CD14-positive monocyte (primary cell): ENCODE data around the gene TSPAN18. TPM values are rescaled to one million over a fixed set of nuclear protein-coding genes. Genes with fewer than 3 reads are reported as not detected.
A peak's percentile ranks its signal among the peaks of the same experiment; 100 is the strongest.

Source experiments
- DNase-seq, 3 donors: peaks; one replicate each; pipeline ENCODE4 v3.0.0-alpha.2; 2011 to 2022
- H2AFZ ChIP-seq: 2 replicates; pipeline ENCODE4 v1.6.0; 2012; ENCODE audit warnings: mild to moderate bottlenecking, low read depth, low read length, inconsistent platforms; ENCODE audit not compliant: insufficient read depth, poor library complexity, severe bottlenecking
- H3K27ac ChIP-seq, 2 donors: 1 replicate in 1 of 2; 2 replicates in 1 of 2; pipeline ENCODE4 v1.5.1; 2012 to 2013; ENCODE audit warnings: low read length in 2 of 2, control low read depth in 1 of 2, inconsistent platforms in 1 of 2, low read depth in 1 of 2, mild to moderate bottlenecking in 1 of 2
- H3K27me3 ChIP-seq, 2 donors: one replicate each; pipeline versions ENCODE4 v1.6.0 to v1.6.1; 2011 to 2013; ENCODE audit warnings: low read length in 2 of 2; ENCODE audit not compliant: control insufficient read depth in 2 of 2, insufficient read depth in 2 of 2
- H3K36me3 ChIP-seq, 2 donors: replicated peaks in 1 of 2; 1 replicate in 1 of 2; 2 replicates in 1 of 2; pipeline versions ENCODE4 v1.5.1 to v1.6.1; 2012 to 2013; ENCODE audit warnings: low read length in 2 of 2, control low read depth in 1 of 2, inconsistent platforms in 1 of 2, mild to moderate bottlenecking in 1 of 2; ENCODE audit not compliant: insufficient read depth in 2 of 2, control insufficient read depth in 1 of 2
- H3K4me1 ChIP-seq, 2 donors: 1 replicate in 1 of 2; 2 replicates in 1 of 2; pipeline versions ENCODE4 v1.5.1 to v1.6.1; 2012 to 2013; ENCODE audit warnings: low read length in 2 of 2, control low read depth in 1 of 2, inconsistent platforms in 1 of 2, mild to moderate bottlenecking in 1 of 2, moderate library complexity in 1 of 2; ENCODE audit not compliant: insufficient read depth in 2 of 2, control insufficient read depth in 1 of 2
- H3K4me2 ChIP-seq: replicated peaks from 2 replicates; pipeline ENCODE3; 2012; ENCODE audit warnings: low read length, moderate library complexity, mild to moderate bottlenecking; ENCODE audit not compliant: poor library complexity, severe bottlenecking; ENCODE audit errors: extremely low read depth
- H3K4me3 ChIP-seq, 3 experiments: fragments of 200-600 bp in 1 of 3; sonication (generic) in 1 of 3; replicated peaks in 1 of 3; 1 replicate in 2 of 3; 2 replicates in 1 of 3; pipeline ENCODE4 v1.5.1; 2011 to 2013; ENCODE audit warnings: low read length in 3 of 3, mild to moderate bottlenecking in 3 of 3, control low read depth in 2 of 3, low read depth in 2 of 3, inconsistent platforms in 1 of 3, moderate library complexity in 1 of 3
- H3K79me2 ChIP-seq: 2 replicates; pipeline ENCODE4 v1.6.0; 2012; ENCODE audit warnings: mild to moderate bottlenecking, control low read depth, inconsistent platforms, low read length, moderate library complexity; ENCODE audit not compliant: insufficient read depth
- H3K9ac ChIP-seq: 2 replicates; pipeline ENCODE4 v1.6.0; 2017; ENCODE audit warnings: low read length, mild to moderate bottlenecking; ENCODE audit not compliant: insufficient read depth, poor library complexity, severe bottlenecking
- H3K9me3 ChIP-seq, 2 donors: replicated peaks in 1 of 2; 1 replicate in 1 of 2; 2 replicates in 1 of 2; pipeline versions ENCODE4 v1.5.1 to v1.6.1; 2012 to 2013; ENCODE audit warnings: low read length in 2 of 2, control low read depth in 1 of 2; ENCODE audit not compliant: control insufficient read depth in 1 of 2, insufficient read depth in 1 of 2
- H4K20me1 ChIP-seq: 2 replicates; pipeline ENCODE4 v1.6.0; 2012; ENCODE audit warnings: mild to moderate bottlenecking, low read length, control low read depth, moderate library complexity; ENCODE audit not compliant: insufficient read depth
- H3K27ac Mint-ChIP-seq, 7 donors: one replicate each; pipeline ENCODE4 v1.8.0; 2020; ENCODE audit warnings: mild to moderate bottlenecking in 7 of 7, mixed read lengths in 7 of 7, moderate library complexity in 6 of 7, inconsistent platforms in 2 of 7
- H3K27me3 Mint-ChIP-seq, 3 donors: one replicate each; pipeline ENCODE4 v1.8.0; 2021 to 2022; ENCODE audit warnings: low read depth in 3 of 3, mild to moderate bottlenecking in 3 of 3, mixed read lengths in 3 of 3, moderate library complexity in 3 of 3, inconsistent platforms in 1 of 3
- H3K36me3 Mint-ChIP-seq, 2 donors: one replicate each; pipeline ENCODE4 v1.8.0; 2020; ENCODE audit warnings: mixed read lengths in 2 of 2, inconsistent platforms in 1 of 2, mild to moderate bottlenecking in 1 of 2
- H3K4me1 Mint-ChIP-seq: one replicate; pipeline ENCODE4 v1.8.0; 2020; ENCODE audit warnings: mild to moderate bottlenecking, mixed read lengths
- H3K4me3 Mint-ChIP-seq, 2 donors: one replicate each; pipeline ENCODE4 v1.8.0; 2020; ENCODE audit warnings: mild to moderate bottlenecking in 2 of 2, mixed read lengths in 2 of 2, moderate library complexity in 1 of 2
- H3K9me3 Mint-ChIP-seq, 7 donors: one replicate each; pipeline ENCODE4 v1.8.0; 2020 to 2022; ENCODE audit warnings: mixed read lengths in 7 of 7, mild to moderate bottlenecking in 6 of 7, moderate library complexity in 6 of 7, inconsistent platforms in 2 of 7
- WGBS: methylation state at CpG from one replicate; pipeline ENCODE4 v1.1.5; 2013; ENCODE audit warnings: missing lambda C conversion rate; ENCODE audit not compliant: insufficient coverage; 5-methylcytosine and 5-hydroxymethylcytosine counted together
- intact Hi-C, 2 donors: fragments of 100-400 bp; cut with micrococcal nuclease; formaldehyde crosslinking; loops; one replicate each; pipeline versions ENCODE4 v1.15.0 to v1.15.1; 2023
- polyA plus RNA-seq, 3 donors: library from polyadenylated mRNA; depleted of rRNA in 1 of 3; unstranded in 2 of 3; stranded (reverse) in 1 of 3; fragments of 300-500 nt in 2 of 3; fragments of >200 nt in 1 of 3; fragmentation: Illumina TruSeq in 2 of 3; gene quantifications; 1 replicate in 2 of 3; 2 replicates in 1 of 3; pipeline ENCODE4 v1.2.3, GENCODE V29; 2012 to 2021
- TF ChIP-seq, protein P1 (sequence below): fragments of 200-600 bp; IDR thresholded peaks from one replicate; pipeline ENCODE4 v1.8.0; 2022; ENCODE audit warnings: antibody characterized with exemption, mild to moderate bottlenecking

The TSPAN18 gene
- polyA plus RNA-seq, 3 donors = not detected

GRCh38 chr11:44866286-44866685, 139.5 kb downstream of the TSPAN18 start:
- no peaks in the 10 kb centered on the region for H3K36me3 ChIP-seq
- H2AFZ ChIP-seq = no peak overlapping the region
- H3K79me2 ChIP-seq = no peaks in the 10 kb centered on the region
- Mint-ChIP-seq H3K4me1 (peaks cover 19% of the 10 kb centered on the region), H3K36me3 (peaks cover 0 to 5% of the 10 kb centered on the region in 2 donors), H3K9me3 (peaks cover 2 to 9% (median 7%) of the 10 kb centered on the region in 7 donors), H3K27ac (peak overlapping the region in 1 of 7 donors; percentile 38), H3K27me3 (peaks cover 28 to 58% (median 42%) of the 10 kb centered on the region in 3 donors), H3K4me3 (no peak overlapping the region)
- H3K9ac ChIP-seq = no peak overlapping the region
- H3K4me3 ChIP-seq = no peak overlapping the region
- DNase-seq = no peak
- peaks cover 0 to 21% of the 10 kb centered on the region in 2 donors for H3K27me3 ChIP-seq
- intact Hi-C loops = no loop called here
- H3K9me3 ChIP-seq = peaks cover 0 to 6% of the 10 kb centered on the region in 2 donors
- TF ChIP-seq, protein P1, sequence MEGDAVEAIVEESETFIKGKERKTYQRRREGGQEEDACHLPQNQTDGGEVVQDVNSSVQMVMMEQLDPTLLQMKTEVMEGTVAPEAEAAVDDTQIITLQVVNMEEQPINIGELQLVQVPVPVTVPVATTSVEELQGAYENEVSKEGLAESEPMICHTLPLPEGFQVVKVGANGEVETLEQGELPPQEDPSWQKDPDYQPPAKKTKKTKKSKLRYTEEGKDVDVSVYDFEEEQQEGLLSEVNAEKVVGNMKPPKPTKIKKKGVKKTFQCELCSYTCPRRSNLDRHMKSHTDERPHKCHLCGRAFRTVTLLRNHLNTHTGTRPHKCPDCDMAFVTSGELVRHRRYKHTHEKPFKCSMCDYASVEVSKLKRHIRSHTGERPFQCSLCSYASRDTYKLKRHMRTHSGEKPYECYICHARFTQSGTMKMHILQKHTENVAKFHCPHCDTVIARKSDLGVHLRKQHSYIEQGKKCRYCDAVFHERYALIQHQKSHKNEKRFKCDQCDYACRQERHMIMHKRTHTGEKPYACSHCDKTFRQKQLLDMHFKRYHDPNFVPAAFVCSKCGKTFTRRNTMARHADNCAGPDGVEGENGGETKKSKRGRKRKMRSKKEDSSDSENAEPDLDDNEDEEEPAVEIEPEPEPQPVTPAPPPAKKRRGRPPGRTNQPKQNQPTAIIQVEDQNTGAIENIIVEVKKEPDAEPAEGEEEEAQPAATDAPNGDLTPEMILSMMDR = no peak
- H3K27ac ChIP-seq = no peak overlapping the region
- no peak overlapping the region for H3K4me2 ChIP-seq
- H4K20me1 ChIP-seq = no peaks in the 10 kb centered on the region
- H3K4me1 ChIP-seq = peaks cover 12 to 13% of the 10 kb centered on the region in 2 donors
- WGBS = 96% methylated on average over 5 of the region's 6 CpGs

DNA sequence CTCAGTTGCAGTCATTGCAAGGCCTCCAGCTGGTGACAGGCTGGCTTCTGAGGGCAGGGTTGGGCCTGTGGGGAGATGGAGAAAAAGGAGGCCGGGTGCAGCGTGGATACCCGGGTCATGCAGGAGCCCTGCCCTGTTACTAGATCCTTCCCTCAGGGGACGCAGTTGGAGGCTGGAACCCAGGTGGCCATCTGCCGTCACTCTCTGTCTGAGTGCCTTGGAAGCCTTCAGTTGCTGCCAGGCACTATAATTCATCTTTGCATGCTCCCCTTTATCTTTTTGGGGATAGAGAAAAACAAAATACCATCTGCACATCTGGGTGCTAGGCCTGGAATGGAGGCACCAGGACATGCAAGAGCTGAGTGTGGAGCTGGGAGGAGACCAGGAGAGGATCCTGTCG, 141.3 kb downstream of the TSPAN18 start:
- Histone ChIP-seq H3K27me3 (peaks cover 0 to 12% of the 10 kb centered on the region in 2 donors), H3K79me2 (no peaks in the 10 kb centered on the region), H3K9ac (no peak overlapping the region), H2AFZ (no peak overlapping the region), H3K4me2 (no peak overlapping the region), H3K4me3 (no peak overlapping the region), H3K4me1 (peaks cover 8 to 11% of the 10 kb centered on the region in 2 donors), H3K36me3 (no peaks in the 10 kb centered on the region), H3K9me3 (peaks cover 0 to 7% of the 10 kb centered on the region in 2 donors), H4K20me1 (no peaks in the 10 kb centered on the region), H3K27ac (no peak overlapping the region)
- no peak overlapping the region for H3K4me3 Mint-ChIP-seq
- DNase-seq = no peak
- H3K36me3 Mint-ChIP-seq = peaks cover 0 to 5% of the 10 kb centered on the region in 2 donors
- H3K27ac Mint-ChIP-seq = no peak overlapping the region
- WGBS = no CpG with 5 or more reads among the region's 6 CpGs
- H3K4me1 Mint-ChIP-seq = peaks cover 14% of the 10 kb centered on the region
- peaks cover 2 to 13% (median 12%) of the 10 kb centered on the region in 7 donors for H3K9me3 Mint-ChIP-seq
- peaks cover 17 to 41% (median 35%) of the 10 kb centered on the region in 3 donors for H3K27me3 Mint-ChIP-seq
- intact Hi-C loops = no loop called here
- TF ChIP-seq, protein P1 = no peak
